NB4 (cell line): ENCODE results near the gene PREB.

ENCODE experiments used
- DNase-seq: peaks from one replicate; pipeline ENCODE4 v3.0.0; 2010; ENCODE audit warnings: low read depth
- H3K4me3 ChIP-seq: one replicate; pipeline ENCODE4 v1.5.1; 2011; ENCODE audit warnings: mild to moderate bottlenecking, low read depth, low read length, moderate library complexity
- CTCF ChIP-seq: IDR thresholded peaks from one replicate; pipeline ENCODE4 v1.5.1; 2012; ENCODE audit warnings: low read depth, low read length
- MAX ChIP-seq: IDR thresholded peaks from 2 replicates; pipeline ENCODE4 v1.6.1; 2011; ENCODE audit warnings: low read depth, low read length
- MYC ChIP-seq: IDR thresholded peaks from 2 replicates; pipeline ENCODE4 v1.6.1; 2011; ENCODE audit warnings: low read depth, low read length
- POLR2A ChIP-seq: IDR thresholded peaks from 2 replicates; pipeline ENCODE4 v1.6.1; 2011; ENCODE audit warnings: mild to moderate bottlenecking; ENCODE audit not compliant: insufficient read length; ENCODE audit errors: extremely low read depth

The PREB gene

GRCh38 chr2:27149570-27150405 lies 15.4 kb upstream of the PREB start:
- DNase-seq: no peak
- TF ChIP-seq MYC (no peak), CTCF (no peak), POLR2A (no peak), MAX (no peak)
- no peak overlapping the region for H3K4me3 ChIP-seq

- DNase-seq: no peak
- TF ChIP-seq MAX (no peak), CTCF (no peak), MYC (no peak), POLR2A (no peak)
- no peak within 1 kb of the TSS for H3K4me3 ChIP-seq
These were observed 14.5 kb upstream of the PREB start, which contains the start of gene TCF23 for GRCh38 chr2:27148801-27149439. TCF23 (plus strand) TSS chr2:27149004; CDS start chr2:27149134, 130 bp downstream.

GRCh38 chr2:27147935-27148334 lies 13.5 kb upstream of the PREB start:
- no peak for TF ChIP-seq CTCF
- TF ChIP-seq POLR2A: no peak
- no peak for TF ChIP-seq MYC
- TF ChIP-seq MAX: no peak
- DNase-seq: no peak
- H3K4me3 ChIP-seq: no peak overlapping the region

GRCh38 chr2:27145682-27146081 lies 11.2 kb upstream of the PREB start:
- DNase-seq: no peak
- TF ChIP-seq MAX: no peak
- no peak for TF ChIP-seq CTCF
- TF ChIP-seq POLR2A: no peak
- TF ChIP-seq MYC: no peak
- no peak overlapping the region for H3K4me3 ChIP-seq

GRCh38 chr2:27143285-27143684 lies 8.8 kb upstream of the PREB start:
- TF ChIP-seq POLR2A: no peak
- no peak for TF ChIP-seq MAX
- TF ChIP-seq CTCF: no peak
- no peak for TF ChIP-seq MYC
- H3K4me3 ChIP-seq: no peak overlapping the region
- no peak for DNase-seq
